GM18907 (cell line): ENCODE data around the gene ESRRA.

Source experiments
- ATAC-seq: cut with Tn5 transposase; IDR thresholded peaks from one replicate; pipeline ENCODE4 v1.9.1; 2021; ENCODE audit warnings: mild to moderate bottlenecking, moderate library complexity; ENCODE audit not compliant: unreplicated experiment

Gene ESRRA

DNA sequence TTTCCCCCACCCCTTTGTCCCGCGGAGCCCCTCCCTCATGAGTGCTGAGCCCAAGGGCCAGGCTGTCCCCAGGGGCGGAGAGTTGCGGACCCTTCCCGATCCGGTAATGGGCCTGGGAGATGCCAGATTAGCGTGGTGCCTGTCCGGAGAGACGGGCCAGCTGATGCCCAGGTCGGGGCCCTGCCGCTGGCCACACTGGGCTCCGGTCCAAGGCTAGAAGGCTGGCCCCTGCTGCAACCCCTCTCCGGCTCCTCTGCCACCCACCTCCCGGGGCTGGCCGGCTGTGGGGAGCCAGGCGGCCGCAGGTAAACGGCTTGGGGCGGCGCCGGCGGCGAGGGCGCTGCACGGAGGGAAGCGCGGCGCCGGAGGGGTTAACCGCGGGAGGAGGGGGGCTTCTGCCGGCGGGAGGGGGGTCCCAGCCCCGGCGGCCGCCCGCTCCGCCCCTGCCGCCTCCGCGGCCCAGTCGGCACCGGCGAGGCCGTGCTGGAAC is 14.0 kb upstream of the ESRRA start, which contains the start of gene KCNK4:
KCNK4 (plus strand) TSS at position 41 of the 490 bp plus-strand sequence. CDS start 1,717 bp downstream, outside the sequence.
- no peak for ATAC-seq

DNA sequence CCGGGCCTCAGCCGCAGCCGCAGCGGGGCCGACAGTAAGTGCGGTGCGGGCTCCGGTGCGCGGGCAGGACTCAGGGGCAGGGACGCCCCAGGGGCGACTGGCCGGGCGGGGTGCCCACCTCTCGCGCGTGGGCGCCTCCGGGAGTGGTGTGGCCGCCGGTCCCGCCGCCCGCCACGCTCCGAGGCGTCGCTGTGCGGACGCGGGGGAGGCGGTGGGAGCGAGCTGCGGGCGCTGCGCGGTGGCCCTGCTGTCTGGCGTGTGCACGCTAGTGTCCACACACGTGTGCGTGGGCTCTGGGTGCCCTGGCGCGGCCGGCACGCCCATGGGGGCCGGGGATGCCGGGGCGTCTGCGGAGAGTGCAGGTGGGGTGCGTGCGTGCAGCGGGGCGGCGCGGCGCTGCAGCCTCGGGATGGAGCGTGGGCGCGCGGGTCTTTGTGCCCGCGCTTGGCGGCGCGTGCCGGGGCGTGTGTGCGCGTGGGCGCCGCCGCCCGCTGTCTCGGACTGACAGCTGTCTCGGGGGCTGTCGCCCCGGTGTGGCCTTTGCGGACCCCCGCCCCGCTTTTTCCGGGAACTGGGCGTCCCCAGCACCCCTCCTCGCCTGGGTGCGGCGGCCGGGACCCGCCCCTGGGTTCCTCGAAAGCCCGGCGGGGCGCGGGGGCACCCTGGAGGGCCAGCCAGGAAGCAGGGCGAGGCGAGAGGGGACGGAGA is 13.4 kb upstream of the ESRRA start:
- no peak for ATAC-seq

DNA sequence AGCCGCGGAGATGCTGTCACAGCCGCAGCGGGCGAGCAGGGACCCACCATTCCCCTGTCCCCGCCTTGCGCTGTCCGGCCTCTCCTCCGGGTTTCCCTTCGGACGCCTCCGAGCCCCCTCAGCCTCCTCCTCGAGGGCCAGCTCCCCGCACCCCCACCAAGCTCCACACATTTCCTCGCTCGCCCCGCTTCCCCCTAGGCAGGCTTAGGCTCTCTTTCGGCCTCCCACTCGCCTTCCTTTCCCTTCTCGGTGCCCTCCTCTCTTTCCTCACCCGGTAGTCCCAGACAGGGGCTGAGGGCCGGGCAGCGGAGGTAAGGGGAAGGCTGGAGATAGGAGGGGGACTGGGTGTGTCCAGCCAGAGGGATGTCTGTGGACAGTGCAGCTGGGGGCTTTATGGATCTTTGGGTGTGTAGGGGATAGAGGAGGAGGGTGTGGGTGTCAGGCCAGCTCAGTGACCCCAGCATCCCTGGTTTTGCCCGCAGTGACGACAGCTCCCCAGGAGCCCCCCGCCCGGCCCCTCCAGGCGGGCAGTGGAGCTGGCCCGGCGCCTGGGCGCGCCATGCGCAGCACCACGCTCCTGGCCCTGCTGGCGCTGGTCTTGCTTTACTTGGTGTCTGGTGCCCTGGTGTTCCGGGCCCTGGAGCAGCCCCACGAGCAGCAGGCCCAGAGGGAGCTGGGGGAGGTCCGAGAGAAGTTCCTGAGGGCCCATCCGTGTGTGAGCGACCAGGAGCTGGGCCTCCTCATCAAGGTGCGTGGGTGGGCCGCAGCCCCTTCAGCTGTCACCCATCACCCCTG is 12.7 kb upstream of the ESRRA start:
- no peak for ATAC-seq

DNA sequence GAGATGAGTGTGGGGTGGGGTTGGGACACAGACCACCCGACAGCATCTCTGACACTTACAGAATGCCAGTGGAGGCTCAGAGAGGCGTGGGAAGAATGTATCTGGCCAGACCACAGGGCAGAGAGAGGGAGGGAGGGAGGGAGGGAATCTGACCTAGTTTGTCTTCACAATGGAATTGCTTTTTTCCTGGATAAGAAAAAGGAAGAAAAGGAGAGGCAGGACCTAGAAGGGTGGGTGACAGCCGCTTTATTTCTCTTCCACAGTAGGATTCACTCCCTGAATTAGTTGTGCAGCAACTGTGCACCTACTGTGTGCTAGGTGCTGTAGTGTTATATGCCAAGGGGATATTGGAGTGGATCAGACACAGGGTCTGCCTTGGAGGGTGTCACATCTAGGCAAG is 10.6 kb upstream of the ESRRA start:
- ATAC-seq = no peak

DNA sequence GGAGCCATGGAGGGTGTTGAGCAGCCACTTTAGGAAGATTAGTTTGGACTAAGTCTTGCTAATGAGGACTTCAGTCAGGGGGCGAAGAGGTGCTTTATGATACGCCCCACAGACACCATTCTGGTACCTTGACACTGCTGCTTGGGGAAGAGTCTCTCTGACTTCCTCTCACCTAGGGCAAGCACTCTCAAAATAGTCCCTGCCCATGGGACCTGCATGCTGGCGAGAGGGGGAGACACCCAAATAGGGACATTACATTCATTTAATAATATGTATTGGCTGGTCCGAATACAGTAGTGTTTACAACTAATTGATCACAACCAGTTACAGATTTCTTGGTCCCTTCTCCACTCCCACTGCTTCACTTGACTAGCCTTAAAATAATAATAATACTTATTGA is 9.6 kb upstream of the ESRRA start:
- ATAC-seq = no peak

DNA sequence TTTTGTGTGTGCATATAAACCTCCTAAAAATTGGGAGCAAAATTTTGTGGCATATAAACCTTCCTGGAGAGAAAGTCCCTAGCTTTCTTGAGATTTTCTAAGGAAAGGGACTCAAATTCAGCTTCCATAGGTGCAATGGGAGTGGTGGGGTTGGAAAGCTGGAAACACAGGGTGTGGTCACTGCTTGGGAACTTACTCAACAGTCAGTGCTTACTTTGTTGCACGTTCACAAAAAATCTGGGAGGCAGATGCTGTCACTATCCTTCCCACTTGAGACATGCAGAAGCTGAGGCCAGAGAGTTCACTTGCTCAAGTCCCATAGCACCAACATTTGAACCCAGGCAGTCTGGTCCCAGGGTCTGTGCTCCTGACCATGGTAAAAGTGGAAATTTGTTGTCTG is 9.1 kb upstream of the ESRRA start:
- no peak for ATAC-seq

DNA sequence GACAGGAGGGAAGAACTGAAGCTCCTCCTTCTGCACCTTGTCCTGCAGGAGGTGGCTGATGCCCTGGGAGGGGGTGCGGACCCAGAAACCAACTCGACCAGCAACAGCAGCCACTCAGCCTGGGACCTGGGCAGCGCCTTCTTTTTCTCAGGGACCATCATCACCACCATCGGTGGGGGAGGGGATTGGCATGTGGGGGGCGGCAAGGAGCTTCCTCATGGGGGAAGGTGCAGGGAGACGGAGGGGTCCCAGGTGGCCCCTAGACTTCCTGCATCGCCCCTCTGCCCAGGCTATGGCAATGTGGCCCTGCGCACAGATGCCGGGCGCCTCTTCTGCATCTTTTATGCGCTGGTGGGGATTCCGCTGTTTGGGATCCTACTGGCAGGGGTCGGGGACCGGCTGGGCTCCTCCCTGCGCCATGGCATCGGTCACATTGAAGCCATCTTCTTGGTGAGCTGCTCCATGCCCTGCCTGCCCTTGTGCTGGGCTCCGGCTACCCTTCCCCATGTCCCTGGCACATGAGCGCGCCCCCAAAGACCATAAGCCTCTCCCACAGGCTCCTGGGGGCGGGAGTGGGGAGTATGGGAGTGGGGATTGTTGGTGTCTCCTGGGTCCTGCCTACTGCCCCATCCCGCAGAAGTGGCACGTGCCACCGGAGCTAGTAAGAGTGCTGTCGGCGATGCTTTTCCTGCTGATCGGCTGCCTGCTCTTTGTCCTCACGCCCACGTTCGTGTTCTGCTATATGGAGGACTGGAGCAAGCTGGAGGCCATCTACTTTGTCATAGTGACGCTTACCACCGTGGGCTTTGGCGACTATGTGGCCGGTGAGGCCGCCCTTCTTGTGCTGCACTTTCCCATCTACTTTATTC is 8.3 kb upstream of the ESRRA start:
- ATAC-seq = no peak

DNA sequence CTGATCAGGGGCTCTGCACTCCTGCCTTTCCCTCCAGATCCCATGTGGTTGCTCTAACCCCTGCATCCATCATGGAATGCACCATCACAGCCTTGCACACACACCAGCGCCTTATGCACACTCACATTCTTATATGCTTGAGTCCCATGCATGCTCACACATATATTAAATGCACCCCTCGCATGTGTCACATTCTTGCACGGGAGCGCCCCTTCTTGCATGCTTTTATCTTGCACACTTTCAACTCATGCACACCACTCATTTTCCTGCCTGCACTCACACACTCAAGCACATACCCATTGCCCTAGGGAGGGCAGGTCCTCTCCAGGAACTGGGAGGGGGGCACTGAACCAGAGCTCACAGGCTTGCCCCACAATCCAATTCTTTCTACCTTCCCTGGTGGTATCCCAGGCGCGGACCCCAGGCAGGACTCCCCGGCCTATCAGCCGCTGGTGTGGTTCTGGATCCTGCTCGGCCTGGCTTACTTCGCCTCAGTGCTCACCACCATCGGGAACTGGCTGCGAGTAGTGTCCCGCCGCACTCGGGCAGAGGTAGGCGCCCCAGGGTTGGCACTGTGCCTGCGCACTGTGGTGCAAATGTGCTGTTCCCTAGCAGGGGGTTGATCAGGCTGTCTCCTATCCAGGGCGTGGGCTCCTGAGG is 7.5 kb upstream of the ESRRA start:
- ATAC-seq = no peak

DNA sequence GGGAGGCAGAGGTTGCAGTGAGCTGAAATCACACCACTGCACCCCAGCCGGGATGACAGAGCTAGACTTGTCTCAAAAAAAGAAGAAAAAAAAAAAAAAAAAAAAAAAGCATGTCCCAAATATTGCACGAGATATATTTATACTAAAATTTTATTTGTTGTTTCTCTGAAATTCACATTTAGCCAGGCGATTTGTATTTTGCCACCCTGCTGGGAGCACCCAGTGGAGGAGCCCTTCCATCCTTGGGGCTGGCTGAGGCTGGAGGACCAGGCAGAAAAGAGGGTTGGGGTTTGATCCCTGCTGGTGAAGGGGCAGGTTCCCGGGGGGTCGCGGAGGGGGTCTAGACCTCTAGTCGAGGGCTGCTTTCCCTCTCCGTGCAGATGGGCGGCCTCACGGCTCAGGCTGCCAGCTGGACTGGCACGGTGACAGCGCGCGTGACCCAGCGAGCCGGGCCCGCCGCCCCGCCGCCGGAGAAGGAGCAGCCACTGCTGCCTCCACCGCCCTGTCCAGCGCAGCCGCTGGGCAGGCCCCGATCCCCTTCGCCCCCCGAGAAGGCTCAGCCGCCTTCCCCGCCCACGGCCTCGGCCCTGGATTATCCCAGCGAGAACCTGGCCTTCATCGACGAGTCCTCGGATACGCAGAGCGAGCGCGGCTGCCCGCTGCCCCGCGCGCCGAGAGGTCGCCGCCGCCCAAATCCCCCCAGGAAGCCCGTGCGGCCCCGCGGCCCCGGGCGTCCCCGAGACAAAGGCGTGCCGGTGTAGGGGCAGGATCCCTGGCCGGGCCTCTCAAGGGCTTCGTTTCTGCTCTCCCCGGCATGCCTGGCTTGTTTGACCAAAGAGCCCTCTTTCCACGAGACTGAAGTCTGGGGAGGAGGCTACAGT is 6.1 kb upstream of the ESRRA start:
- no peak for ATAC-seq

DNA sequence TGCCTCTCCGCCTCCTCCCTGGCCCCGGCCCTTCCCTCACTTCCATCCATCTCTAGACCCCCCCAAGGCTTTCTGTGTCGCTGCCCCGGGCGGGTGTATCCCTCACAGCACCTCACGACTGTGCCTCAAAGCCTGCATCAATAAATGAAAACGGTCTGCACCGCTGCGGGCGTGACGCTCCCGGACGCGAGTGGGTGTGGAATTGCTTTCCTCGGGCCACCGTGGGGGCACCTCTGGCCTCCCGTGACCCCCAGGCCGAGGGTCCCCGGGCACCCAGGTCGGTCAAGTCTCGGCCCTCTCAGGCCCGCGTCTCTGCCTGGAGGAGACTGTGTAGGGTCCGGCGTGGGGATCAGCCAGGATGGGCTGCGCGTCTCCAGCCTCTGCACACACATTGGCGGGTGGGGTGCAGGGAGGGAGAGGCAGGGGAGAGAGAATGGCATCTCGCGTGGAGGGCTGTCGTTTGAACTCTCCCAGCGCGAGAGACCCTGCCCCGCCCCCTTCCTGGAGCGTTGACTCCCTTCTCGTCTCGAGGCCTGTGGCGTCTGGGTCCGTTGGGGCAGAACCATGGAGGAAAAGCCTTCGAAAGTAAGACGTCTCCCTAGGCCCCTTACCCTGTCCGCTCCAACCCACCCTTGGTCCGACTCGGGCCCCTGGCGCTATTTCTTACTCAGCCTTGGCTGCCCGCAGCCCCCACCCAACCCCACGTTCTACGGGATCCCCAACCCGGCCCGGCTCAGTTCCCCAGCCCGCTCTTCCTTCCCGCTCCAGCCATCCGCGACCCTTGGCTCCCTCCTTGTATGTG is 5.3 kb upstream of the ESRRA start, which contains the start of gene CATSPERZ:
CATSPERZ (plus strand) TSS at position 512 of the 802 bp plus-strand sequence; CDS start at position 565, 53 bp downstream.
- no peak for ATAC-seq

DNA sequence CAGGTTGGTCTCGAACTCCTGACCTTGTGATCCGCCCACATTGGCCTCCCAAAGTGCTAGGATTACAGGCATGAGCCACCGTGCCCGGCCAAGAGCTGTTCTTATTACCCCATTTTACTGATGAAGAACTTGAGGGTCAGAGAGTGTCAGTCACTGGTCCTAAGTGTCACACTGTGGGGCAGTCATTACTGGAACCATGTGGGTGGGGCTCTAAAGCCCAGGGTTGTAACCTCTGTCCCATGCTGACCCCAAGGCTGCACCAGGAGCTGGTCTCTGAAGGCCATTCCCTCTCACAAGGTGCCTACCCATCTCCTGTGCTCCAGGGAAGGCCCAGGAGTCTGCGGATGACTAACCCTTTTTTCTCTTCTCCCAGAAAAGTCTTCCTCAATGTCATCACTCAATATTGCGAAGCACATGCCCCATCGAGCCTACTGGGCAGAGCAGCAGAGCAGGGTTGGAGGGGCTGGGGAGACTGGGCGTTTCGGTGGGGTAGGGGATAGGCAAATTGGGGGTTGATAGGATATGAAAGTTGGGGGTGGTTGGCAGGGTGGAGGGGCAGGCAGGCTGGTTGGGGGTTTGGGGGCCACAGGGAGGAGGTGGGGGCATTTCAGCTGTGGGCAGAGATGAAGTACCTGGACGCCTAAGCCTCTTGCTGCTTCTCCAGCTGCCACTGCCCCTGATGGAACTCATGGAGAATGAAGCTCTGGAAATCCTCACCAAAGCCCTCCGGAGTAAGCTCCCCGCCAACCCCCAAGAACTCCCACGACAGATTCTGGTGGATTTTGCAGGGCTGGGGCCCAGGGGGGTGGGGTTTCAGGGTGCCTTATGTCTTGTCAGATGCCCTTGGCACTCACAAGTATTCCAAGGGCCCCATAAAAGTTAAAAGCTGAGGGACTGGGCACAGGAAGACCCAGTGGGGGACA is 2.0 kb upstream of the ESRRA start:
- ATAC-seq = no peak

DNA sequence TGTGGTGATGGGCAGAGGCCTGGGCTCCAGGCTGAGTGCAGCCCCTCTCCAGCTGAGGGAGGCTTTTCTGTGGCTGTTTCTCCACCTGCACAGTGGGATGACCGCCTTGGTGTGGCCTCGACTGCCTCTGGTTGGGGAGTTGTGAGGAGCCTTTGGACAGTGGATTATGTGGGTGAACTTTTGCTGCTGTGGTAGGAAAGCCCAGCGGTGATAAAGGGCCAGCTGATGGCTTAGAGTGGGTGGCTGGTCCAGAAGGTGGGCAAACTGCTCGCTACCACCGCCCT is 1.4 kb upstream of the ESRRA start:
- ATAC-seq = no peak

DNA sequence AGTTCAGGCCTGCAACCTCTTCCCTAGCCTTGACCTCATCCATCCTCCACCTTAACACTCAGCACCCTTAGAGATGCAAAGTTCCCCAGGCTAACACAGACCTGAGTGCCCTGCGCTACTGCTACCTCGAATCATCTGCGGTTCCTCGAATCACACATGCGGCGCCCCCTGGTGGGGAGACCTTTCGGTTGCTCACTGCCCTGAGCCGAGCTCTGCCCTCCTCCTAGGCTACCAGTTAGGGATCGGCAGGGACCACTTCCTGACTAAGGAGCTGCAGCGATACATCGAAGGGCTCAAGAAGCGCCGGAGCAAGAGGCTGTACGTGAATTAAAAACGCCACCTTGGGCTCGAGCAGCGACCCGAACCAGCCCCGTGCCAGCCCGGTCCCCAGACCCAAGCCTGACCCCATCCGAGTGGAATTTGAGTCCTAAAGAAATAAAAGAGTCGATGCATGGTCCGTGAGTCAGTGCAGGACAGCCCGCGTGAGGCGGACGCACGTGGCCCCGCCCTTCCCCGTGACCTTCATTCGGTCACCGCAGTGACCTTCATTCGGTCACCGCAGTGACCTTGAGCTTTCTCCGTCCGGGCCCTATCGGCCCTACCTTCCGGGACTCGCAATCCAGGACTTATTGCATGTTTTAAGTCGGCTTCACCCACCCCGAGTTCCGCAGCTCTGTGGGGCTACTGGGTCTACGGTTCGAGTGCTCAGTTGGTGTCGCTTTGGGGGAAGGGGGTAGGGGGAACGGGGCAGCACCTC is 830 bp upstream of the ESRRA start:
- ATAC-seq = peak; percentile 38

DNA sequence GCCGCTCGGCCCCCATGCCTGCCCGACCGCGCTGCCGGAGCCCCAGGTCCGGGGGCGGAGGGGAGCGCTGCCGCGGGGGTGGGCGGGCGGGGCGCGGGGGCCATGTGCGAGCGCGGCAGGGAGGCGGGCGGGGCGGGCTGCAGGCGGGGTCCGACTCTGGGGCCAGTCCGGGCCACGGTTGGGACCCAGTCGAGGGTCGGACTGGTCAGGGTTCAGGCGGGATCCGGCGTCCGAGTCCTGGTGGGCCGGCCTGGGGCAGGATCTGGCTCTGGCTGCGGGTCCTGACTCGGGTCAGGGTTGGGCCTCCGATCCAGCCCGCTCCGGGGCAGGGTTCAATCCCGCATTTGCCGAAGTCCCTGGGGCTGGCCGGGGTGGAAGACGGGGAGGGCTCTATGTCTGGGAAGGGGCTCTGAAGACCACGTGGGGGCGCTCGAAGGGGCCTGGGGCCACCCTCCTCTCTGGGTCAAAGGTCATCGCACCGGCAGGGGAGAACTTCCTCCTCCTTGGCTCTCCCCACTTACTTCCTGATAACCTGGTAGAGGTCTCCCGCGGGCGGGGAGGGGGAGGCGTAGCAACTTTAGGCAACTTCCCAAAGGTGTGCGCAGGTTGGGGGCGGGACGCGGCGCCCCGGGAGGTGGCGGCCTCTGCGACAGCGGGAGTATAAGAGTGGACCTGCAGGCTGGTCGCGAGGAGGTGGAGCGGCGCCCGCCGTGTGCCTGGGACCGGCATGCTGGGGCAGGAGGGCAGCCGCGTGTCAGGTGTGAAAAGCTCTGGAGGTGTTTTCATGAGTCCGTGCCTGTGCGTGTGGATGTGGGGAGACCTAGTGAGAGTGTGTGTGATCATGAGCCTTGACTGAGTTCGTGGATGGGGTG is 603 bp downstream of the ESRRA start:
- ATAC-seq = peak; percentile 30

DNA sequence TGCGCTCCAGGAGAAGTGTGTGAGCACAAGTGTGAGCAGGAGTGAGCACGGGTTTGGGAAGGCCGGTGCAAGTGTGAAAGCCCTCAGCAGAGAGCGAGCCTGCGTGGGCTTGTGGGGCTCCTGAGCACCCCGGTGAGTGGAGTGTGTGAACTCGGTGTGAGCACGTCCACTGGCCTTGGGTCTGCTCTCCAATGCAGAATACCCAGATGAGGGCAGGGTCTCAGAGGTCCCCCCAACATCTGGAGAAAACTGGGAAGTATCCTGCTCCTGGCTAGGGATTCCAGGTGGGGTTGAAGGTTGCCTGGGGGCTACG is 1.2 kb downstream of the ESRRA start:
- ATAC-seq = no peak

DNA sequence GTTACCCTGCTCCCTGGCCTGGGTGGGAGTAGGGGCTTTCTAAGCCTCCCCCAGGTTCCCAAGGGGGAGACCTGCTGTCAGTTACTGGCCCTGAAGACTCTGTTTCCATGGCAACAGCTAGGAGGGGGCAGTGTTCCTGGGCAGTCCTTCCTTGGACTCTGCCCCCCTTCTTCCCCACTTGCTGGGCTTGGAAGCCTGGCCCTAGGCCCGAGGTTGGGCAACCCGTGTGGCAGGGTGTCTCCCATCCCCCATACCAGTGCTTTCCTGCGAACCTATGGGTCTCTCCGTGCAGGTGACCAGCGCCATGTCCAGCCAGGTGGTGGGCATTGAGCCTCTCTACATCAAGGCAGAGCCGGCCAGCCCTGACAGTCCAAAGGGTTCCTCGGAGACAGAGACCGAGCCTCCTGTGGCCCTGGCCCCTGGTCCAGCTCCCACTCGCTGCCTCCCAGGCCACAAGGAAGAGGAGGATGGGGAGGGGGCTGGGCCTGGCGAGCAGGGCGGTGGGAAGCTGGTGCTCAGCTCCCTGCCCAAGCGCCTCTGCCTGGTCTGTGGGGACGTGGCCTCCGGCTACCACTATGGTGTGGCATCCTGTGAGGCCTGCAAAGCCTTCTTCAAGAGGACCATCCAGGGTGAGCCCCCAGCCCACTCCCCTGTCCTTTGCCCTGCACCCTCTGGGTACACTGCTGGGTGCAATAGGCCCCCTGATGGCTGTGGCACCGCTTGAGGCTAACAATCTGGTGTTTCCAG is 1.7 kb downstream of the ESRRA start:
- ATAC-seq = no peak
